HG02588 (cell line): ENCODE data around the gene DLG2.
"Not testable (repeated sequence)": the region's sequence is repeated elsewhere in the genome, so short reads cannot be mapped to it uniquely, and the experiment has no call there.

ENCODE experiments used
- ATAC-seq: cut with Tn5 transposase; IDR thresholded peaks from one replicate; pipeline ENCODE4 v1.9.1; 2021; ENCODE audit warnings: mild to moderate bottlenecking, moderate library complexity; ENCODE audit not compliant: unreplicated experiment

Gene DLG2

DNA sequence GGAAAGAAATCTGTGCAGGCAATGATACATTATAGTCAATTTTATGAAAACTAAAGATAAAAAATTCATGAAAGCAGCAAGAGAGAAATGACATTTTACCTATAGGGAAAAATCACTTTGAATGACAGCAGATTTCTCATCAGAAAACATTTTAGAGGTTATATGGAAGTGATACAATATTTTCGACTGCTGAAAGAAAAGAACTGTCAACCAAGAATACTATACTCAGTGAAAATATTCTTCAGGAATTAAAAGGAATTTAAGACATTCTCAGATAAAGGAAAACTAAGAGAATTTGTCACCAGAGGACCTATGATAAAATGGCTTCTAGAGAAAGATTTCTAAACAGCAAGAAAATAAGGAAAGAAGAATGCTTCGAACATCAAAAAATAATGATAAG is 820.8 kb downstream of the DLG2 start:
- ATAC-seq = no peak

- ATAC-seq = no peak
Measured at GRCh38 chr11:84804041-84804440, 823.1 kb downstream of the DLG2 start.

DNA sequence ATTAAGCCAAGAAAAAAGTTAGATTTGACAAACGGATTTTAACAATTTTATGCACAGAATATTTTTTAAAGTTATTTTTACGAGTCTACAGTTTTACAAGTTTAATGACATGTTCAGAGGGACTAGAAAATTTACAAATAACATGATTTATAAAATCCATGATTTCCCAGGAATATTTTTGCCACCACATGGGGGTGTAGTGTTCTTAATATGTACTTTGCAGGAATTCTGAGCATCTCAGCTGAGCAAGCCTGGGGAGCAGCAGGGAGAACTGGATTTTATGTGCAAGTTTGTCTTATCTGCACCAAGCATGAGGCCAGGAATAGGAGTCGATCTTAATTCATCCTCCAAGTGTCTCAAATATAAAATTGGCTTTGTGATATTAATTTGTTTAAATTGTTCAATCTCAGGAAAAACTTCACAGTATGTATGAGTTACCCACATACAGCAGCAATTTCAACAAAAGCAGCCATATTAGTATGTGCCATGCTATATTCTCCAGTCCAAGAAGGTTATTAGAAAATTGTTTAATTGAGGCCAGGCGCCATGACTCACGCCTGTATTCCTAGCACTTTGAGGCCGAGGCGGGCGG is 826.3 kb downstream of the DLG2 start:
- ATAC-seq = no peak

DNA sequence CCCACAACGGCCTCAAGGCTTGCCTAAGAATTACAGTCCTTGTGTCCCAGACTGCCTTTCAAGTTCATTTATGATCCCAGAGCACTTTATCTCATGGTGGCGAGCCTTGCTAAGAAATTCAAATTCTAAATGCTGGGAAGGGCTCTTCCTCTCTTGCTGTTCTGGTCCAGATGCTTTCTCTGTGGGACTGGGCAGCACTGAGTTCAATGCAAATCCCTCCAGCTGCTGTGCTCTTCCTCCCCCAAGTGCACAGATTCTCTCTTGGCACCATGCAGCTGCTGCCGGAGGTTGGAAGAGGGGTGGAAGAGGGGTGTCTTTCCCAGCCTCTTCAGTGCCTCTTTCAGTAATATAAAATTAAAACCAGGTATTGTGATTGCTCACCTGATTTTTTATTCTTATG is 828.0 kb downstream of the DLG2 start:
- no peak for ATAC-seq

GRCh38 chr11:84795698-84796097 is 831.4 kb downstream of the DLG2 start:
- no peak for ATAC-seq

GRCh38 chr11:84794663-84795443 is 832.3 kb downstream of the DLG2 start:
- no peak for ATAC-seq

- no peak for ATAC-seq
Measured at GRCh38 chr11:84793318-84793717, 833.8 kb downstream of the DLG2 start.

- ATAC-seq = no peak
Measured at GRCh38 chr11:84790849-84791427, 836.2 kb downstream of the DLG2 start.

GRCh38 chr11:84788220-84788619 is 838.9 kb downstream of the DLG2 start:
- no peak for ATAC-seq

- ATAC-seq = not testable (repeated sequence)
Measured at GRCh38 chr11:84784158-84784557, 843.0 kb downstream of the DLG2 start.

GRCh38 chr11:84780689-84781293 is 846.4 kb downstream of the DLG2 start:
- no peak for ATAC-seq

- no peak for ATAC-seq
Measured at GRCh38 chr11:84775503-84775902, 851.6 kb downstream of the DLG2 start.

GRCh38 chr11:84763931-84764330 is 863.2 kb downstream of the DLG2 start:
- no peak for ATAC-seq

GRCh38 chr11:84757711-84758110 is 869.4 kb downstream of the DLG2 start:
- ATAC-seq = no peak

GRCh38 chr11:84751371-84751770 is 875.8 kb downstream of the DLG2 start:
- no peak for ATAC-seq

GRCh38 chr11:84747871-84748270 is 879.3 kb downstream of the DLG2 start:
- no peak for ATAC-seq

DNA sequence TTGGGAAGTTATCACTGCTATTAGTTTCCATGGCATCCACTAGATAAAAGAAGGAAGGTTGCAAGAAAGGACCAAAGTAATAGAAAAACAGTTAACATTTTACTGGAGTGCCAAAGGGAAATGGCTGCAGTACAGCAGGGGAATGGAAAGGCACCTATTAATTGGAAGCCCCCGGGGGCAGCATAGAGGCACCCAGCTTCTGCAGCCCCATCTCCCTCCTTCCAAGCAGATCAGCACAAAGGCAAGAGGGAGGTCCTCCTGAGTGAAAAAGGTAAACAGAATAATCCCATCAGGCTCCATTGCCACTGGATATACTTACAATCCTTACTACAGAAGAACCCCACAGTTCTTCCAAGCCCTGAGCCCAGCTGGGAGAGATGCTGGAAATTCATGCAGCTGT is 887.1 kb downstream of the DLG2 start:
- ATAC-seq = no peak

DNA sequence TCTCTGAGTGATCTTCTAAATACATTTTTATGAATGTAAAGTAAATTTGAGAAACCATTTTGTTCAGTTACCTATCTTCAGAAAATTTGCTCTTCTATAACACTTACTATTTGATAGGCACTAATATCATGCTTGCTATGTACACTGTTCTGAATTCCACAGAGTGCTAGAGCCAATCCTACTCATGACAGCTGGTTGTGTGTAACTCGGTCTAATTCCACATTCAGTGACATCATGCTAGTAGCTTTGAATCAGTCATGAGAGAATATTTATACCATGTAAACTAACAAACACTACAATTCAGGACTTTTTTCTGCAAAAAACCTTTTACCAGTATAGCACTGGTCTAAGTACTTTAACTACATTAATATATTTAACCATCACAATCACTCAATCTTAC is 902.9 kb downstream of the DLG2 start:
- ATAC-seq = no peak

- no peak for ATAC-seq
Measured at GRCh38 chr11:84722583-84723108, 904.5 kb downstream of the DLG2 start.

GRCh38 chr11:84721561-84721961 is 905.6 kb downstream of the DLG2 start:
- no peak for ATAC-seq

GRCh38 chr11:84720706-84721402 is 906.3 kb downstream of the DLG2 start:
- no peak for ATAC-seq
